Activated effector memory CD4-positive, alpha-beta T cell treated with anti-CD3 and anti-CD28 coated beads, Interleukin-2, amount 50 U/mL, for 16 hours (primary cell): Measurements from ENCODE around the gene MUSK.
"Not testable (repeated sequence)": the region's sequence is repeated elsewhere in the genome, so short reads cannot be mapped to it uniquely, and the experiment has no call there.

ENCODE experiments used
- DNase-seq: peaks from one replicate; pipeline ENCODE4 v3.0.0-alpha.2; 2020

MUSK gene

DNA sequence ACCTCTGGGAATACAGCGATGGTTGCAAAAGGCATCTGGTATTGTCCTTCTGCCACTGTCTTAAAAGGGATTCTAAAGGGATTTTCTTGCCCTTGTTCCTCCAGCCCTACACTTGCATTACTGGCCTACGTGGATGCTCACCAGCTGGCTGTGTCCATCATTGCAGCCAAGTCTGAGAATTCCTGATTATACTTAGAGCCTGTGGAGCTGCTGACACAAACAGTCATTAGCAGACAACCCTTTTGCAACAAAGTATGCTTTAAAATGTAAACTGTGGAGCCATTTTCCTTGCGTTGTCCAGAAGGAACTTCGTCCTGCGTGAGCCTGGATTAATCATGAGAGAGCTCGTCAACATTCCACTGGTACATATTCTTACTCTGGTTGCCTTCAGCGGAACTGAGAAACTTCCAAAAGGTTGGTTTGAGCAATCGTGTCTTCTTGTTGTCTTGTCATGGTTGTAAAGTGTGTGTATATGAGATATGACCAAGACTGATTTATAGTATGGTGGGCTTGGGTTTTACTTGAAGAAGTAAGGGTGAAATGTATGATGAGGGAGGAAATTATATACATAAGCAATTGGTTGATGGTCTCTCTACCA is at the start of gene MUSK:
Gene MUSK, plus strand, starts transcription at position 222 of the 598 bp plus-strand sequence. Its CDS starts 114 bp downstream, at position 336.
- no peak for DNase-seq

DNA sequence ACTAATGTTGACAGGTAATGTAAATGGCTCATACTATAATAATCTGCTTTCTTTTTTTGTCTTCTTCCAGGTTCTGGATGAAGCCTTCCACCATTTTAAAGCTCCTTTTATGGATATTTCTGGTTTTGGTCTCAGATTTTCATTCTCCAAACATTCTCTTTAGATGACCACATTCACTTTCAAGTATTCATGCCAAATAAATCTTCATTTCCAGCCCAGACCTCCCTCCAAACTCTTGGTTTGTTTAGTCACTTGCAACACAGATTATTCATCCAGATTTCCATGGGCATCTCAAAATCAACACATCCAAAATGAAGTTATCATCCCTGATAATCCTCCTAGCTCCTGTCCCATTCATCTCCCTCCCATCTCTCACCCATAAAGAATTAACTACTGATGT is 48.8 kb upstream of the MUSK start:
- DNase-seq = no peak

DNA sequence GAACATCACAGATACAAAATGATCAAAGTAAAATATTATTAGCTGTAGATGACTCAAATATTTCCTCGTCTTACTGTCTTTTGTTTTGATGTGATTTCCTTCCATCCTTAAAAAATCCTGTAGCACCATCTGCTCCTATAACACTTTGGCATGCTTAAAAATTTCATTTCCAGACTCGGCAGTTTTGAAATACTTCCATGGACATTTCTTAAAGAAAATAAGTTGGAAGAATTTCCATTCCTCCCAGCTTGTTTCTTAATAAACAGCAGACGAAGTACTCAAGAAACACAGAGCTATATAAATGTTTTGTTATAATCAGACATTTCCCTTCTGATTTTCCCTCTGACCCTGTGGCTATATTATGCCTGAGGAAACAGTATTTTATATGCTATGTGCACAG is 47.9 kb upstream of the MUSK start:
- DNase-seq = no peak

GRCh38 chr9:110622368-110622767 is 46.2 kb upstream of the MUSK start:
- no peak for DNase-seq

DNA sequence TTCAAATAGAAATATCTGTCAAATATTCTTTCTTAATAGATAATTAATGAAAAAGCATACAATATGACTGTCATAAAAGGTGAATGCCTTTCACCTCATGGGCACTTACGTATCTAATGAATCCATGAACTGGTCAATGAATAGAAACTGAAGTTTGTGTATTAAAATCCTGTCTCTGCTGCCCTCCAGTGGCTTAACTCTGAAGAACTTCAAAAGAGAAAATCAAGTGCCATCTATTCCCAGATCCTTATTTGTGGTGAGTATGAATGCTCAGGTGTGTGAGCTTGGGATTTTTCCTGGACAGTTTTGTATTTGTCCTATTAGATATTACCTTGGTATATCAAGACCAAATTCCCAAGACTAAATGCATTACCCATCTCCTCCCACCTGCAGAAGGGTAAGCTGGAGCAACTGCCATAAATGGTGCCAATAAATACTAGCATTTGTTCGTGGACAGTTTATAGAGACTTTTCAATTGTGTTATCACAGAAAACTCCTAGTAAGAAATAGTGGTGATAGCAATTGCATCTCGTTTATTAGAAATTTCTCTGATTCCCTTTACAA is 45.0 kb upstream of the MUSK start:
- DNase-seq = no peak

DNA sequence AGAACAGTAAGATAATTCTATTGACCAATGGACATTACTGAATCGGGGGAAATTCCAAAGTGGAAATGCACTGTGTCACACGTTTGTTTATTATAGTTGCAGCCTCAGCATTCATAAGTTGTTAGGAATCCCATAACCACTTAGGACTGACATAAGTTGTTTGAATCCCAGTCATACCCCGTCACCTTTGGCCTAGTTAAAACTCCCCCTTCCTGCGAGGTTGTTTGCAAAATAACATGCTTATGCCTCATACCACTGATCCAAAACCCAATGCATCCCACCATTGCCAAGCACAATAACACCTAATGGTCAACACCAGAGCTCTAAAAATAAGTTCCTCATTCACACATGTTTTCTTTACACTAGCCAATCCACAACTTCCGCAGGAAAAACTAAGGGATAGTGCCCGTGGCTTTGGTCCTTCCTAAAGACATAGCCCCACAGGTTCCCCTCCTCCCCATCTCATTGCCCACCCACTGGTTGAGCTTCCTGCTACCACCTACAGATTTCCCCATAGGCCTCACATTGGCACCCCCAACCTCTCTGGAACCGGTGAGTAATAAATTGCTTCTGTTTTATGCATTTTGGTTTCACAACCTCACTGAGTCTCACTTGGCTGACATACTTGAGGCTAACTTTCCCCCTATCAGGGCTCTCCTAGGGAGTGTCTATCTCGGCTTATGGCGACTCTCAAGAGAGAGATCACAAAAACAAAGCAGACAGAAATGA is 42.3 kb upstream of the MUSK start:
- DNase-seq = no peak

DNA sequence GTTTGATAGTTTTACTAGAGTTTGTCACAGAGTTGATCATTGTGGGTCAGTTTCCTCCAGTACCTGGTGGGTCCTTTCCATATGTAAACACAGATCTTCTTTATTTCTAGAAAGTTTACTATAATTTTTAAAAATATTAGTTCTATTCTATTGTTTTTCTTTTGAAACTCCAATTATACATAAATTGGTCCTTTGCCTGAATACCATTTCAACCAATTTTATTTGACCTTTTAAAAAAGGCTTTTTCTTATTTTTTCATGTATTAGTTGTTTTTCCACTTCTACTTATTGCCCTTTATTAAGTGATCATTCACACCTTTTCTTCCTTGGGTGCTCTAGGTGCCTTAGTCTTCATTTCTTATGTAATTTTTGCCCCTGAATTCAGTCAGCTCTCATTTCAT is 33.0 kb upstream of the MUSK start:
- DNase-seq = no peak

DNA sequence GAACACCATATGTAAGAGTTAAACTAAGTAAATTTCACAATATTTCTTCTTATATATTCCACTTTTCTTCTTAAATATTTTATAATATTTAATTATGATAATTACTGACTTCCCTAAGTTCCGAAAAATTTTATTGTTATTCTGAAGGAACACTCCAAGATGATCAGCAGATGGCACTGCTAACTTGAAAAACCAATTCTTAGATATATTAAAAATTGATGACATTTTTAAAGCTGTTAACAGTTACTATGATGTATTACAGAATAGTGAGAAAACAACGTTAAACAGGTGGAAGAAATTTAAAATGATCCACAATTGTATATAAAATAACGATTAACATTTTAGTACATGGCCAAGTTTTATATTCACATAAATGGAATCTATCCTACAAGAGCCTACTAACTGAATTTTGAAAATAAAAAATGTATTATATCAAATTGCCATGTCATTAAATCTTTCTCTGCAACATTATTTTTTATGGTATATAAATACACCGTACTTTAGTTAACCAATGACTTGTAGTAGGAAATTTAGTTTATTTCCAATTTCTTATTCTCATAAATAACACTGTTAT is 30.1 kb upstream of the MUSK start:
- DNase-seq = no peak

- DNase-seq = no peak
These were observed 27.9 kb upstream of the MUSK start for GRCh38 chr9:110640736-110641135.

DNA sequence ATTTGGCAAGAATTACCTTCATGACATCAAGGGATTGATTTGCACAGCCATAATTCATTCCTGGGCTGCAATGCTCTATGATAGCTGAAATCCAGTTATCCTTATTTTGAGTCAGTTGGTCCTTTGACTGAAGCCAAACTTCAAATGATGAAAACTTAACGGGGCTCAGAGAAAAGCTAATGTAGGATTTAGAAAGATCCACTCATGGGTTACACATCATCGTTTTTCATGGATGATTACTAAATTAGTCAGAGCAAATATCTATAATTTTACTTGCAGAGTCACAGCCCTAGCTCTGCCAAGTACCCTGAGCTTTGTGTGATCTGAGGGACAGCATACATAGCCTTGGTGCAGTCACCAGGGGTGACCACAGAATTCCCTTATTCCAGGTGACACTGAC is 27.3 kb upstream of the MUSK start:
- no peak for DNase-seq

- no peak for DNase-seq
These were observed 19.9 kb upstream of the MUSK start for GRCh38 chr9:110648696-110649095.

DNA sequence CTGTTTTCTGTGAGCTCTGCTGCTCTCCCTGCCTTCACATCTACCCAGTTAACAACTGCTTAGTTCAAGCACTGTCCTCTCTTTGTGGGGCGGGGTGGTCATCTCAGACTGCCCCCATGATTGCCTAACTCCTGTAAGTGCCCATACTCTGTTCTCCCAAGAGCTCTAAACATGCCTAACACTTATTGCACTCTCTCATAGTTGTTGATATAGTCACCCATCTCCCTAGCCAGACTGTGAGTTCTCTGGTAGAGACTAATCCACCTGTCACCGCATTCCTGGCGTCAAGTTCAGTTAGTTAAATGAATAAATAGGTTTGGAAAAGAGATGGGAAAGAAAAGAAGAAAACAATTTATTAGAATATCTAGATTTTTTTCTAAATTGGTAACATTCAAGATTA is 18.3 kb upstream of the MUSK start:
- DNase-seq = no peak

DNA sequence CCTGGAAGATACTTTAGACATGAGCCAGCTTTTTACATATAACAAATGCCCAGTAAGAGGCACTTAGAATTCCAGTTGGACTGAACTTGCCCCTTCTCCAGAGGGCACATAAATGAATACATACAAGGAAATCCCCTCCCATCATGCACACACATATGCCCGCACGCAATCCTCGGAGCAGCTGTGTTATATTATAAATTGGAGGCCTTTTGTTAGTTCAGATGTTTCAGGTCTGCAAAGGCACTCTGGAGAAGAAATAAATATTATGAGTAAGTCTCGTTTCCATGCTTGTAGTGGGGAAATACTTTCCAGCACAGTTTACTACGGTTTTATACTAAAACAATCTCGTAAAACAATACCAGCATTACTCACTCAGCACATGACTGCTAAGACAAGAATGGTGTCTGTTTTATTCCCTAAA is 17.6 kb upstream of the MUSK start:
- DNase-seq = no peak

DNA sequence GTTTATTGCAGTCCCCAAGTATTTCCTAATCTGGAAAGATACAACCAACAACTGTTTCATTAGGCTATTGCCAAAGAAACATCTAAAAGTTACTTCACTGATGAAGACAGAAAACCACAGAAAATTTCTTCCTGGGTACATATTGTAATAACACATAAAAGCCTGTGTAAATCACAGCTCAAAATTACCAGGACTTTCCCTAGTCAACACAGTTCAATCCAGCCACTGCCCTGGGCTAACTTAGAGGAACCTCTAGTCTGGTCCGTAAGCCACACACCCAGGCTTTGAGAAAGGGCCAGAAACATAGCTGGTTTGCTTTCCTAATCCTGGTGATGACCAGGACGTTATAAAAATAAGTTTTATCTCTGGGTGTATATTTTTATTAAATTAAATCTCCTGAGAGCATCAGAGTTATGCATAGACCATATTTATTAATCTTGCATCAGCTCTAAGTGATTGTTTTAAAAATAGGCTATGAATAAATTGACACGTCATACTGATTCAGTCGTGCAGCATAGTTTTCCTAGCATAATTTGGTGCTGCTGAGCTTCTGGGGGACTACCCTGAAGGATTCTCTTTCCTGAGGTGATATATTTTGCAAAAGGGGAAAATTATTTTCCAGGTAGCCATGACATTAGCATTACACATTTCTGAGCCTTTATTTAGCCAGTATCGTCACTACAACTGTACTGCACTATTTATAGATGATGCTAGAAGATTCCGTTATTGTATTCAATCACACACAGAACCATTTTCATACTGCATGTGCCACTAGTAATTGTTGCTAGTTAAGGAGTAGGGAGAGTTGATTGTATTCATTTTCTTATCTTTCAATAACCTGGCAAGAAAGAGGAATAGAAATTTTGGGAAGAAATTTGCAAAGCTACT is 12.6 kb upstream of the MUSK start:
- DNase-seq = no peak

DNA sequence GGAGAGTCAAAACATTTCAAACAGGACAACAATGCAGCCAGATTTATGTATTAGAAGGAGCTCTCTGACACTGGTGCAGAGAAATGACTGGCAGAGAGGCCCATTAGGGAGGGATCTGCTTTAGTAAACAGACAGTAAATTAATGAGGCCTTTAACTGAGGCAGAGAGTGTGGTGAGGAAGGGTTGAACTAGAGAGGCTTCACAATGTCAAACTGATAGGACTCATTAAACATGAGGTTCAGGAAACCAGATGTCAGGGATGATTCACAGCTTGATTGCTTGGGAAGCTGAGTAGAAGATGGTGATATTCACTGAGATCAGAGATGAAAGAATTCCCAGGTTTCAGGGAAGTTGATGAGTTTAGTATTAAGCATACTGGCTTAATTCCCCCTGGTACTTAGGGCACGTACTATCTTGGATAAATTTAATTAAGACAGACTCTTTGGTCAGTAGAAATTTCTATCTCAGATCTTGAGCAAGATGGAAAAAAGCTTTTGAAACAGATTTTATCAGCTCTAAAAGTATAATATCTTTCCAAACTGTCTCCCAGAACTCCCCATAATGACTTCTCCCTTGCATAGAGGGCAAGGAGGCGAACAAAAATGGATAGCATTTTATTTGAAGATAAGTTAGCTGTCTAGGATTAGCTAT is 8.6 kb upstream of the MUSK start:
- no peak for DNase-seq

- no peak for DNase-seq
These were observed 842 bp downstream of the MUSK start for GRCh38 chr9:110669433-110669832.

GRCh38 chr9:110671849-110672248 is 3.3 kb downstream of the MUSK start:
- DNase-seq = no peak

DNA sequence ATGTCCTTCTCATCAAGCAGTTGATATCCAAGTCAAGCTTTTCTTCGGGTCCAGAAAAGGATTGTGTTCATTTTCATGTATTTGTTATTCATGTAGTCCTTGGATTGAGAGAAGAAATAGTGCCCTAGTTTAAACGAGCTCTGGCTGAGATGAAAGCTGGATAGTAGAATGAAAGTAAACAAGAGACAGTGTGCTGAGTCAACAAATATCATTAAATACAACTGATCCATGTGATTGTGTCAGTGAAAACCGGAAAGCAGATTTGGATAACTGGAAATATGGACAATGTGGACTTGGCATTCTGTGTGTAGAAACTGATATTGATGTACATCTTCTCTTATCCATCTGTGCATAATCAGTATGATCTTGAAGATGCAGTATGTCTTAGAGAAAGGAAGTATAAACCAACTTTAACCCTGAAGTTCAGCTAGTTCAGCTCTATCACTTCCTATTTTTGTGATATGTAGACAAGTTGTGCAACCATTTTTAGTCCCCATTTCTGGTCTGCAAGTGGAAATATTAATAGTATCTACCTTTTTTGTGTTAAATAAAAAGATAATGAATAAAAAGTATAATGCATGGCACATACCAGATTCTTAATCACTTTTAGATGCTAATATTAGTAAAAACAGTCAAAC is 4.4 kb downstream of the MUSK start:
- DNase-seq = no peak

GRCh38 chr9:110687497-110687896 is 18.9 kb downstream of the MUSK start:
- no peak for DNase-seq

- DNase-seq = no peak
These were observed 19.7 kb downstream of the MUSK start for GRCh38 chr9:110688329-110688728.

DNA sequence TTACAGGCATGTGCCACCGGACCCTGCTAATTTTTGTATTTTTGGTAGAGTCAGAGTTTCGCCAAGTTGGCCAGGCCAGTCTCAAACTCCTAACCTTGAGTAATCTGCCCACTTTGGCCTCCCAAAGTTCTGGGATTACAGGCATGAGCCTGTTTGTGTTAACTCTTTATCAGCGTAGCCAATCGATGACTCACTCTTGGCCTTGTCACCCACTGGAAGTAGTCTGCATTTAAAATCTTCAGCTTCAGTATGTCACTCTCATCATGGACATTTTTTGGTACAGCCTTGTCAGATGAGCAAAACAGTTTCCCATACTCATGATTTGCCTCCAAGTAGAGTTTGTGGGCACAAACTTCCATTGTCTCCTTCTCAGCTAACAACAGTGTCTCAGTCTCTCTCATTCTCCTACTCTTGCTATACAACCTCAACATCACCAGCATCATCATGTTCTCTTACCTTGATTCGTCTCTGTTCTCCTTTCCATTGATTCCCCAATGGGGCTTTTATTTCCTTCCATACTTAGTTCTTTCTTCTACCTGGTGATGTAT is 22.5 kb downstream of the MUSK start:
- no peak for DNase-seq

- DNase-seq = not testable (repeated sequence)
These were observed 27.3 kb downstream of the MUSK start for GRCh38 chr9:110695846-110696245.
